ENCODE data around the gene C1QTNF1. TPM values are rescaled to one million over a fixed set of nuclear protein-coding genes. Genes with fewer than 3 reads are reported as not detected.

C1QTNF1 gene
- total RNA-seq, 1 experiment from 2014 or later: 19.9 TPM

- H3K4me1 ChIP-seq: no peaks in the 10 kb centered on the region
- no peaks in the 10 kb centered on the region for H3K27me3 ChIP-seq (replicated peaks; ENCODE audit: control insufficient read depth, insufficient read depth, low read length)
- Mint-ChIP-seq H3K27me3 (ENCODE audit: insufficient read depth, unreplicated experiment) (no peaks in the 10 kb centered on the region), H3K9me3 (ENCODE audit: unreplicated experiment) (no peaks in the 10 kb centered on the region), H3K27ac (ENCODE audit: unreplicated experiment) (no peak overlapping the region), H3K36me3 (ENCODE audit: insufficient read depth, unreplicated experiment) (peaks cover 64% of the 10 kb centered on the region), H3K4me1 (ENCODE audit: low read depth, unreplicated experiment) (no peaks in the 10 kb centered on the region), H3K4me3 (ENCODE audit: unreplicated experiment) (no peak overlapping the region)
- POLR2A ChIA-PET: no interaction called here
- BruUV-seq (replicated peaks): no TSS peak
- intact Hi-C loops (cut with micrococcal nuclease; ENCODE audit: unreplicated experiment): no loop called here
- H3K36me3 ChIP-seq (ENCODE audit: control insufficient read depth, insufficient read depth, low read length): 0 out of 2 replicates have a peak, but pooled peaks cover 3% of the 10 kb centered on the region
- H3K4me3 ChIP-seq (ENCODE audit: low read depth, low read length): no peak overlapping the region
- TF ChIP-seq CTCF (IDR thresholded peaks at IDR 0.05; ENCODE audit: insufficient read depth in 1 of 2, low read depth in 1 of 2, low read length in 1 of 2, severe bottlenecking in 1 of 2, unreplicated experiment in 1 of 2): no peak
- DNase-seq: peak in 1 of 2 experiments; percentile 9
- CTCF ChIA-PET: interaction anchor here (0.6 kb wide), 1 partner anchor 132 kb away, joined by 5 read pairs; no protein-coding TSS in a partner anchor
- H3K9me3 ChIP-seq: no peaks in the 10 kb centered on the region
These were observed 26.1 kb upstream of the C1QTNF1 start for GRCh38 chr17:78997881-78998280.

- H3K4me3 Mint-ChIP-seq (ENCODE audit: unreplicated experiment): no peak overlapping the region
- no peaks in the 10 kb centered on the region for H3K27me3 Mint-ChIP-seq (ENCODE audit: insufficient read depth, unreplicated experiment)
- TF ChIP-seq CTCF (IDR thresholded peaks at IDR 0.05; ENCODE audit: insufficient read depth in 1 of 2, low read depth in 1 of 2, low read length in 1 of 2, severe bottlenecking in 1 of 2, unreplicated experiment in 1 of 2): no peak
- CTCF ChIA-PET: no interaction called here
- peaks cover 58% of the 10 kb centered on the region for H3K36me3 Mint-ChIP-seq (ENCODE audit: insufficient read depth, unreplicated experiment)
- Histone ChIP-seq H3K9me3 (no peaks in the 10 kb centered on the region), H3K27me3 (replicated peaks; ENCODE audit: control insufficient read depth, insufficient read depth, low read length) (no peaks in the 10 kb centered on the region), H3K4me1 (no peaks in the 10 kb centered on the region), H3K36me3 (ENCODE audit: control insufficient read depth, insufficient read depth, low read length) (0 out of 2 replicates have a peak, but pooled peaks cover 3% of the 10 kb centered on the region), H3K4me3 (ENCODE audit: low read depth, low read length) (no peak overlapping the region)
- intact Hi-C loops (cut with micrococcal nuclease; ENCODE audit: unreplicated experiment): no loop called here
- peak in 1 of 2 experiments; percentile 26 for DNase-seq
- no peak overlapping the region for H3K27ac Mint-ChIP-seq (ENCODE audit: unreplicated experiment)
- no TSS peak for BruUV-seq (replicated peaks)
- no peaks in the 10 kb centered on the region for H3K9me3 Mint-ChIP-seq (ENCODE audit: unreplicated experiment)
- H3K4me1 Mint-ChIP-seq (ENCODE audit: low read depth, unreplicated experiment): no peaks in the 10 kb centered on the region
- POLR2A ChIA-PET: no interaction called here
These were observed 25.5 kb upstream of the C1QTNF1 start for GRCh38 chr17:78998311-78999055.

- H3K36me3 ChIP-seq (ENCODE audit: control insufficient read depth, insufficient read depth, low read length): 0 out of 2 replicates have a peak, but pooled peaks cover 3% of the 10 kb centered on the region
- Mint-ChIP-seq H3K4me1 (ENCODE audit: low read depth, unreplicated experiment) (no peaks in the 10 kb centered on the region), H3K36me3 (ENCODE audit: insufficient read depth, unreplicated experiment) (peaks cover 51% of the 10 kb centered on the region), H3K4me3 (ENCODE audit: unreplicated experiment) (no peak overlapping the region), H3K9me3 (ENCODE audit: unreplicated experiment) (no peaks in the 10 kb centered on the region), H3K27me3 (ENCODE audit: insufficient read depth, unreplicated experiment) (no peaks in the 10 kb centered on the region), H3K27ac (ENCODE audit: unreplicated experiment) (no peak overlapping the region)
- ChIA-PET CTCF (no interaction called here), POLR2A (no interaction called here)
- no TSS peak for BruUV-seq (replicated peaks)
- H3K4me3 ChIP-seq (ENCODE audit: low read depth, low read length): no peak overlapping the region
- H3K4me1 ChIP-seq: no peaks in the 10 kb centered on the region
- no peaks in the 10 kb centered on the region for H3K27me3 ChIP-seq (replicated peaks; ENCODE audit: control insufficient read depth, insufficient read depth, low read length)
- DNase-seq: peak in 1 of 2 experiments; percentile 30
- no peaks in the 10 kb centered on the region for H3K9me3 ChIP-seq
- TF ChIP-seq CTCF (IDR thresholded peaks at IDR 0.05; ENCODE audit: insufficient read depth in 1 of 2, low read depth in 1 of 2, low read length in 1 of 2, severe bottlenecking in 1 of 2, unreplicated experiment in 1 of 2): no peak
- intact Hi-C loops (cut with micrococcal nuclease; ENCODE audit: unreplicated experiment): no loop called here
These were observed 24.8 kb upstream of the C1QTNF1 start for GRCh38 chr17:78999056-78999768.

Data from Caco-2 (cell line).